Hindlimb muscle (tissue), 1 donor: Measurements from ENCODE around the gene TECPR1. TPM values are rescaled to one million over a fixed set of nuclear protein-coding genes. Genes with fewer than 3 reads are reported as not detected.

ENCODE experiments used
- DNase-seq: peaks from one replicate; pipeline ENCODE4 v3.0.0-alpha.2; 2013
- polyA plus RNA-seq: library from polyadenylated mRNA; unstranded; fragments of 120-200 nt; gene quantifications from one replicate; pipeline ENCODE4 v1.2.1, GENCODE V29; 2013; ENCODE audit not compliant: insufficient read length

Gene TECPR1
- polyA plus RNA-seq, 1 donor = 33.3 TPM

GRCh38 chr7:98189559-98189958, 62.5 kb downstream of the TECPR1 start:
- DNase-seq = no peak

DNA sequence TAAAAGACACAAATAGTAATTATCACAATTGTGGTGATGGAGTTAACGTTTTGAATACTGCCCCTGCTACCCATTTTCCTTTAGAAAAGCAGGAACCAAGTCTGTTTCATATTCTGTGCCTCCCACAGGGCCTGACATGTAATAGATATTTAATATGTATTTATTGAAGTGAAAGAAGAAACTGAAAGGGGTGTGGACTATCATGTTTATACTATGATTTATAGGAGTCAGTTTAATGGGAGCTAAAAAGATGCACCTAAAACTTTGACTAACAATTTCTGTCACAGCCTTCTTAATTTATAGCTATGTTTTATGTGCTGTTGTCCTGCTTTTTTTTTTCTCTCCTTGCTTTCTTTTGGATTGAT, 64.9 kb downstream of the TECPR1 start:
- no peak for DNase-seq

DNA sequence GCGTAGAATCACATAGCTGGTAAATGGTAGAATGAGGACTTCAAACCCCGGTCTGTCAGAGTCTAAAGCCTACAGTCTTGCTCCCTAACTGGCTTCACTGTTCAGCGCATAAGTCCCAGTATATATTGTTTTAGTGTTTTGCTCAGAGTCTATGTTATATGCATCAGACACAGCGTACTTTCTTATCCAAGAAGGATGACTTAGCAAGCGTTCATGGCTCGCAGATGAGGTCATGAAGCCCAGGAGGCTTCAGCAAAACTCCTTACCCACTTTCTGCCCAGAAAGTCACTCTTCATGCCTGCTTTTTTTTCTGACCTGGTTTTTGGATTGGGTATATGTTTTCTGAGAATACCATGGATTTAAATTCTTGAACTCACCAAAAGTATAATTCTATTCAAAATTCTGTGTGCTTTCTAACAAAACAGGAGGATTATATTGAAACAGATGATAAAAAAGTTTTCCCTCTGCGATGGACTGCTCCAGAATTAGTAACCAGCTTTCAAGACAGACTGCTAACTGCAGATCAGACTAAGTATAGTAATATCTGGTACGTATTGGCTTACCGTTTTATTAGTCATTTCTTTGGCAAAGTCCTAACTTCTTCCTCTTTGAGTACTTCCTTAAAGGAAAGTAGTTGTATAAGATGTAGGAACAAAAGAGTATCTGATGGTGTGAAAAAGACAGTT, 65.4 kb downstream of the TECPR1 start:
- no peak for DNase-seq

DNA sequence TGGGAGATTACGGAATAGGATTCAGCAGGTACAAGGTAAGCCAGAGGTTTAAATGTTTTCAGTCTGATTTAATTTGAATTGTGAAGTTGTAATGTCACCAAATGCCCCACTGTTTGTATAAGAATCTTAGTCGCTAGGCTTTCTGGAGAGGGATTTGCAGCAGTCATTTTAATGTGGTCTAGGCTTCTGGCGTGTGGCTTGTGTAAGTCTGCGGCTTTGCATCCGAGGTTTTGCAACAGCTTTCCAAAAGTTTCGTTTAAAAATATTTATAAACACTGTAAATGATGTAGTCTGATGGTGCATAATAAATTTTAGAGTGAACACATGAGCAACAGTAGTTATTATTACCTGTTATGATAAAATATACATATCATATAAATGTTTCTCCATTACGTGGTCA, 66.9 kb downstream of the TECPR1 start:
- DNase-seq = no peak

DNA sequence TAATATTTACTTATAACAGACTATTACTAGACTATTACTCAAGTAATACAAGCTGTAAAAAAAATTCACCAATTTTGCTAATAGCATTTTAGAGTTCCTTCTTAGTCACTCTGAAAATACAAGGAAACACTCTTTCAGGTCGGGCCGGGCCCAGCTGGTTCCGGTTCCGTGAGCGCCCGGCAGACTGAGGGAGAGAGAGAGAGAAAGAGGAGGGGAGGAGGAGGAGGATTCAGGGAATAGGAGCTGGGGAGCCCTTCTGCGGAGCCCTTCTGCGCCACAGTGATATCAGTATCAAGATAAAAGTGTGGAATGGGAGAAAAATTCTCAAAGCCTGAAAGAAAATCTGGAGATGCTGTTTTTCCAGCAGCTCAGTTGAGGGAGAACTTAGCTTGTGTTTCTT, 71.3 kb downstream of the TECPR1 start:
- no peak for DNase-seq

DNA sequence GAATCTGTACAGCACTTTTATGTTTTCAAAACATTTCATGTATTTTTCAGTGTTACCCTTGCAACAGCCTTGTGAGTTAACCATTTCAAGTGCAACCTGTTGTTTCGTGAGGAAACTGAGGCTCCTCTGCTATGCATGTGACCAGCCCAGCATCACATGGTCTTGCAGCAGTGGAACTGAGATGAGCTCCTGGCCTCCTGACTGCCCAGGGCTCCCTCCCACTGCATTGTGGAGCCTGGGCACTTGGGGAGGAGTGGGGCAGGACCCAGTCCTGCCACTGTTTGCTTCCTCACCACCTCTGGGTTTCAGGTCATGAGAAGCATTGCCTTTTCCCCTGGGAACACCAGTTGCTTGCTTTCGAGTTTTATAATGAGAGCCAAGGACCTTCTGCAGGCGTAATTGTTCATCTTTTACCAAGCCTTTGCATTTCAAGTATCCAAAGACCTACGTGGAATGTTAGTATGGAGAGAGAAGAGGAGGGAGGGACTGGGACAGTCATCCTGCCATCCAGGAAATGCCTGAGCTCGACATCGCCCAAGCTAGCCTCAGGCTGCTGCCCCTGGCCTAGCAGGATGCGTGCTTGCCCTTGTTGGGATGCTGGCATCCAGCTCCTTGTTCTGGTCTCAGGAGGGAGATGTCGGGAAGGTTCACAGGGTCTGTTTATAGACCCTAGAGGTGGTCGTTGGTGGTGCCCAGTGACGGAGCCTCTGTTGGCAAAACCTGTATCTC, 73.1 kb downstream of the TECPR1 start:
- DNase-seq = no peak

GRCh38 chr7:98178321-98178720, 73.7 kb downstream of the TECPR1 start:
- no peak for DNase-seq

- no peak for DNase-seq
Observed at GRCh38 chr7:98177553-98177952, 74.5 kb downstream of the TECPR1 start.

DNA sequence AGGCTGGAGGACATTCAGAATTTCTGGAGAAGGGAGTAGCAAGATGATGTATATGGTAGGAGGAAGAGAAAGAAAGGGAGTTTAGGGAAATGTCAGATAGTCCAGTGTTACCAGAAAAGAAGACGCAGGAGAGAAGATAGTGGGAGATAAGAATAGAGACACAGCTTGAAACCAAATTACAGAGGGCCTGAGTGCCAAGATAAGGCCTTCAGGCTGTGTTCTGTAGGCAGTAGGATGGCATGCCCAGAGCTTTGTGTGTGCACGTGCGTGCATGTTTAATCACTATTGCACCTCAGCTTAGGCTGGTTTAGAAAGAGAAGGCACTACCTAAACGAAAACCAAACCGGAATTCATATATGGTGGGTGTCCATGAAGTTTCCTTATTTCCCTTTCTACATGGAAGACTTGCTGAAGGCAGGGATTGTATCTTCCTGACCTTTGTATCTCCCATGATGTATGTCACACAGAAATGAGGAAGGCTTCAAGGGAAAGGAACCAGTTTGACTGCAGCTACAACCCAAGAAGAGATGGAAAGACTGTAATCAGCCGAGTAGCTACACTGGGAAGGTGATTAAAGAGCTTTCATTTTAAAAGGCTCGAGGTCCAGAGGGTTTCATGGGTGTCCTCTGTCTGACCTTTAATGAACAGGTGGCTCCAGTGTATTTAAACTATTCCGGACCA, 76.6 kb downstream of the TECPR1 start:
- DNase-seq = no peak

- no peak for DNase-seq
Observed at GRCh38 chr7:98174334-98175259, 77.4 kb downstream of the TECPR1 start.

- no peak for DNase-seq
Observed at GRCh38 chr7:98171449-98171848, 80.6 kb downstream of the TECPR1 start.

DNA sequence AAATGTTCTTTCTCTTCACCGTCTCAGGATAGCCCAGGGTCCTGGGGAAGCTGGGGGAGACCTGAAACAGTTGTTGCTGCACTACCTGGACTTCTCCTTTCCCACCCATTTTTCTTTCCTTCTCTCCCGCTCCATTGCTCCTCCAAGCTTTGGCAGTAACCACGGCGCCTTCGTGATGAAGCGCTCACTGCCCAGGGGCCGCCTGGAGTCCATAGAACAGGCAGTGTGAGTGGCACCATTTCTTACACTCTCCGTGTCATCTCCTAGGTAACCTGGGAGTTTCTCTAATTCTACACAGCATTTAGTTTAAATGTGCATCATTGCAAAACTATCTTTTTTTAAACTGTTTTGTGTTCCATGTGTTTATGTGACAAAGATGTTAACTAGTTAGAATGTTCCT, 81.1 kb downstream of the TECPR1 start:
- DNase-seq = no peak

DNA sequence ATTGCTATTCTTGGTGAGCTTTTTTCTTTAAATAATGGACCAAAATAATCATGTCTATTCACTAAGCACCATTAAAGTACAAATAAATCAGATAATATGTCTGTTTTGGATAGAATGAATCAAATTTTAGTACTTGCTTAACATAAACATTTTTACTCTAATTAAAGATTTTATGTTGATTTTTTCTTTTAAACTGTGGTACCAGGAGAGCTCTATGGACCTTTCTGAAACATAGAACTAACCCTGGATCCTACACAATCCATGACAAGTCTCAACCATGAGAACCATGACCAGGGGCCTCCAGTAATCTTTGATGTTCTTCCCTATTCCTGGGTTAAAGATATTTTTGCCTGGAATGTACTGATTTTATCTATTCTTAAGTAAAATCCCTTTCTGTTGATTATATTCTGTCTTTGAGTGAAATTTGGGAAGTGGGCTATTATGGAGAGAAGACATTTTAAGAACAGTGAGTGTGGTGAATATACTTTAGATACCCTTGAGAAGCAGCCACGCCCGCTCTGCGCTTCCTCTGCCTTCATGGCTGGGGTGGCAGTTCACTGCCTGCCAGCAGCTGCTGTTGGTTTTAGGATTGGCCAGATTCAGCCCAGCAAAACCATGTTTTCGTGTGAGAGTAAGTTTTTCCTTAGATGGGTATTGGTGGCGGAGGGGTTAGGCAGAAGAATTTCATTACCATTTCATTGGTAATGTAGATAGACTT, 83.0 kb downstream of the TECPR1 start:
- DNase-seq = no peak

DNA sequence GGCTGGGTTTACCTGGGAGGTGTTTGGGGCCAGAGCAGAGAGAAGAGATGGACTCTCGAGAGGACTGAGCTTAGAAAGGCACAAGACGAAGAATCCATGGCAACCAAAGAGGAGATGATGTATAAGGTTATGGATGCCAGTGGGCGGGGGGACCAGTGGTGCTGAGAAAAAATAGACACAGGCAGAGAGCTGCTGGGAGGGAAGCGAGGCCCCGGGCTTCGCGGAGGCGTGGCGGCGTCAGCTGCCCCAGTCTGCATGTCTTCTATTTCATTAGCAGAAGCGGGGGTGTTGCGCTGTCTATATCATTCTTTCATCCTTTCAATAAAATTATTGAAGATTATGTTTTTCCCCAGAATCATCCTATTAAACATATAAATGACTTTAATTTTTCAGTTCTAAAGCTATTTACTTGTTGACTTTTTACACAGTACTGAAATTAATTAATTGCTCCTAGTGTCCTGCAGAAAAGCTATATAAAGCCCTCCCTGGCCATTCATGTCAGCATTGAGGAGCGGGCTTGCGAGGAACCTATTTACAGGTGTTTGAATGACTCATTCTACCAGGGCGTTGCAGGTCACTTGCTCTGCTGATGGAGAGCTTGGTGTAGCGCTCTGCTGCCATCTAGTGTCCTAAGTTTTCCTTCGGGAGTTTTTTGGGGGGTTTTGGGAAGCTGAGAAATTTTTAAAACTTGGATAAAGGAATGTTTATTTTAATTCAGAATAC, 83.7 kb downstream of the TECPR1 start:
- DNase-seq = peak; percentile 57

GRCh38 chr7:98167653-98168052, 84.4 kb downstream of the TECPR1 start:
- DNase-seq = no peak

GRCh38 chr7:98166668-98166970, 85.4 kb downstream of the TECPR1 start:
- no peak for DNase-seq

DNA sequence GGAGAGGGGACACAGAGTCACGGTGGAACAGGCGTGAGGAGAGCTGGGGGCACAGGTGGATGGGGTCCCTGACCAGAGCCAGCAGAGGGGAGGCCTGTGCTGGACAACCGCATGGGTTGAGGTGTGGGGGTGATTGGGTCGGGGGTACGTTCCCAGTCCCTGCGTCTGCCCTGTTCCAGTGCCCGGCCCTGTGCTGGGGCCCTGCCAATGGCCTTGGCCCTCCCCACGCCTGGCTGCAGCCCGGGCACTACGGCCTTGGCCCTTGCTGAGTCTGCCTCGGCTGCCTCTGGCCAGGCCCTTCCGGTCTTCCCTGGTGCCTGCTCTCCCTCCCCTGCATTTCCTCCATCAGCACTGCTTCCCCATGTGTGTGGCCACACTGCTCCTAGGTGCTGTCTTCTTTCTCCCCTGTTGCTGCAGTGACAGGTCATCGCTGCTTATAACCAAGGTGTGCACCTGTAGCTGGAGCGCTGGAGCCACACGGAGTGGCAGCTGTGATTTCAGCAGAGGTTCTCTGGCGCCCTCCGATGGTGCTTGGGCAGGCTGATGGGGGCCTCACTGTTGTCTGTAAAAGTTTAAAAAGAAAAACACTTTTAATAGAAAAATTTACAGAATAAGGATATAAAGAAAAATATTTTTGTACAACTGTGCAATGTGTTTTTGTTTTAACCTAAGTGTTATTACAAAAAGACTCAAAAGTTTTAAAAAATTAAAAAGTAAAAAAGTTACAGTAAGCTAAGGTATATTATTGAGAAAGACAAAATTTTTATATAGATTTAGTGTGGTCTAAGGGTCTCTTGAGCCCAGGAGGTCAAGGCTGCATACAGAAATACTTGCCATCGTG, 86.0 kb downstream of the TECPR1 start:
- no peak for DNase-seq
